ENCODE measurements around the gene CSPG4.
A peak's percentile ranks its signal among the peaks of the same experiment; 100 is the strongest.
"Not testable (repeated sequence)": the region's sequence is repeated elsewhere in the genome, so short reads cannot be mapped to it uniquely, and the experiment has no call there.

CSPG4 gene, protein sequence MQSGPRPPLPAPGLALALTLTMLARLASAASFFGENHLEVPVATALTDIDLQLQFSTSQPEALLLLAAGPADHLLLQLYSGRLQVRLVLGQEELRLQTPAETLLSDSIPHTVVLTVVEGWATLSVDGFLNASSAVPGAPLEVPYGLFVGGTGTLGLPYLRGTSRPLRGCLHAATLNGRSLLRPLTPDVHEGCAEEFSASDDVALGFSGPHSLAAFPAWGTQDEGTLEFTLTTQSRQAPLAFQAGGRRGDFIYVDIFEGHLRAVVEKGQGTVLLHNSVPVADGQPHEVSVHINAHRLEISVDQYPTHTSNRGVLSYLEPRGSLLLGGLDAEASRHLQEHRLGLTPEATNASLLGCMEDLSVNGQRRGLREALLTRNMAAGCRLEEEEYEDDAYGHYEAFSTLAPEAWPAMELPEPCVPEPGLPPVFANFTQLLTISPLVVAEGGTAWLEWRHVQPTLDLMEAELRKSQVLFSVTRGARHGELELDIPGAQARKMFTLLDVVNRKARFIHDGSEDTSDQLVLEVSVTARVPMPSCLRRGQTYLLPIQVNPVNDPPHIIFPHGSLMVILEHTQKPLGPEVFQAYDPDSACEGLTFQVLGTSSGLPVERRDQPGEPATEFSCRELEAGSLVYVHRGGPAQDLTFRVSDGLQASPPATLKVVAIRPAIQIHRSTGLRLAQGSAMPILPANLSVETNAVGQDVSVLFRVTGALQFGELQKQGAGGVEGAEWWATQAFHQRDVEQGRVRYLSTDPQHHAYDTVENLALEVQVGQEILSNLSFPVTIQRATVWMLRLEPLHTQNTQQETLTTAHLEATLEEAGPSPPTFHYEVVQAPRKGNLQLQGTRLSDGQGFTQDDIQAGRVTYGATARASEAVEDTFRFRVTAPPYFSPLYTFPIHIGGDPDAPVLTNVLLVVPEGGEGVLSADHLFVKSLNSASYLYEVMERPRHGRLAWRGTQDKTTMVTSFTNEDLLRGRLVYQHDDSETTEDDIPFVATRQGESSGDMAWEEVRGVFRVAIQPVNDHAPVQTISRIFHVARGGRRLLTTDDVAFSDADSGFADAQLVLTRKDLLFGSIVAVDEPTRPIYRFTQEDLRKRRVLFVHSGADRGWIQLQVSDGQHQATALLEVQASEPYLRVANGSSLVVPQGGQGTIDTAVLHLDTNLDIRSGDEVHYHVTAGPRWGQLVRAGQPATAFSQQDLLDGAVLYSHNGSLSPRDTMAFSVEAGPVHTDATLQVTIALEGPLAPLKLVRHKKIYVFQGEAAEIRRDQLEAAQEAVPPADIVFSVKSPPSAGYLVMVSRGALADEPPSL (N-terminal part only)

DNA sequence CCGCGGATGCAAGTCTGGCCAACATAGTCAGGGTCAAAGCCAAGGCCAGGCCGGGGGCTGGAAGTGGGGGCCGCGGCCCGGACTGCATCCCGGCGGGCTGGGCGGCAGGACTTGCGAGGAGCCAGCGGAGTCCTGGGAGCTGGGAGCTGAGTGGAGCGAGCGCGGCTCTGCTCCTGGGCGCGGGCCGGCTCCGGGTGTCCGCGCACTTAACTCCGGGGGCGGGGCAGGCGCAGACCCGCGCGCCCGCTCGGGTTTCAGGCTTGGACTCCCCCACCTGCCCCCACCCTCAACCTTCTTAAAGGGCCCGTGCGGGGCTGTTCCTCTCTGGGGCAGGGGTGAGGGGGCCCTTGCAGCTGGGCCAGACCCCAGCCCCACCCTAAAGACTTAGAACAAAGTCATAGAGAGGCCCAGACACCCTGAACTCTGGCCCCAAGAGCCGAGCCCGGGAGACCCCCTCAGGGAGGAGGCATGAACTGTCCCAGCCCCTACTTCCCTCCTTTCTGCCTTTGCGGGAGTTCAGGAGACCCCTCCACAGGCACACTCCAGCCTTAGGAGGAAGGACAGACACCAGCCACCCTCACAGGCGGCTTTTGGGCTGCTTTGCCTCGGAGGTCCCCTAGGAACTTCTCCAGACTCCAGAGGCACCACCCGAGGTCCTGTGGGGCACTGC, at the start of gene CSPG4:
Gene CSPG4 (minus strand): TSS at position 181 of the 670 bp plus-strand sequence. CDS start 93 bp downstream, at position 88.
- no peak for DNase-seq

DNA sequence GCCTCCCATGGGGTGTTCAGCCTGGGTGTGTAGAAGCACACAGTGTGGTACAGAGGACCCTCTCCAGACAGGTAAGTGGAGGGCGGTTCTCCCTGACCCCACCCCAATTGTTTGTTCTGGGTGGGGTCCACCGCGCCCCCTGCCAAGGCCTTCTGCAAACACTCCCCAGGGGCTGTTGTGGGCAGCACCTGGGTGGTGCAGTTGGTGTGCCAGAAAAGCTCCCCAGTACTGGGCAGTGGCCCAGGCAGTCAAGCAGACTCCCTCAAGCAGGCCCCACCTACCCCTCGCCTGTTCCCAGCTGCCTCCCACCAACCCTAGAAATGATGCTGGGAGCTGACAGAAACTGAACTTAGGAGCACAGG, 49.7 kb upstream of the CSPG4 start:
- DNase-seq, result not testable (repeated sequence)

DNA sequence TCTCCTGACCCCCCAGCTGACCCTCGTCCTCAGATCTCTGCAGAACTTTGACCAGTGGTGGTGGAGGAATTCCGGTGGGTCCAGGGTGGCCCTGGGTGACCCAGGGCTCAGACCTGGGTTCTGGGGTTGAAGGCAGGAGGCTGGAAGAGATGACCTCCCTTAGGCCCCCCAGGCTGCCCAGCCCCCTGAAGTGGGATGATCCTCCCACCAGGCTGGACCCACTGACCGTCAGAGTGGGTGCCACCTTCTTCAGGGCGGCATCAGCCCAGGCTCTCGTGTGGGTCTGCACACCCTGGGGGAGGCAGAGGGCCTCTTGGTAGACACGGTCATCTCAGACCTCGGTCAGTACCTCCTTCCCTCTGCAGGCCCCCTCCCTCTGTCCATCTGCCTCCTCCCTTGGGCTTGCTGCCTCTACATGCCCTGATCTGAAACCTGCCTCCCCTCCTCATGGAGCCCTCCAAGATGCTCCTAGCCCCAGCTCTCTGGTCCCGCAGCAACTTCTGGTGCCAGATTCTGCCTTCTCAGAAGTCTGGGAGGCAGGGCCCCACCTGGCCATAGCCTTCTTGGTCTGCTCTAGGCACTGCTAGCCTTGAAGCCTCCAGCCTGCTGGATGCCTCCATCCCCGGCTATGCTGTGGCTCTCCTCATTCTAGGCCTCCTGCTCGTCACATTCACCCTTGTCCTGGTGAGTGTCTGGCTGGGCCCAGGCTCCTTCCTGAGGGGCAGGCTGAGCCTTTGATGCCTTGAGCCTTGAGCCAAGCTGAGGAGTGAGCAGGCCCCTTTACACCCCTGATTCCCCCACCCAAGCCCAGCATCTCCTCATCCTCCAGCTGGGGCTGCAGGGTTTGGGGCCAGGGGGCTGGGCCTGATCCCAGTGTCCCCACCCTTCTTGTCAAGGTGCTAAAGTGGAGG, 49.1 kb upstream of the CSPG4 start:
- no peak for DNase-seq

DNA sequence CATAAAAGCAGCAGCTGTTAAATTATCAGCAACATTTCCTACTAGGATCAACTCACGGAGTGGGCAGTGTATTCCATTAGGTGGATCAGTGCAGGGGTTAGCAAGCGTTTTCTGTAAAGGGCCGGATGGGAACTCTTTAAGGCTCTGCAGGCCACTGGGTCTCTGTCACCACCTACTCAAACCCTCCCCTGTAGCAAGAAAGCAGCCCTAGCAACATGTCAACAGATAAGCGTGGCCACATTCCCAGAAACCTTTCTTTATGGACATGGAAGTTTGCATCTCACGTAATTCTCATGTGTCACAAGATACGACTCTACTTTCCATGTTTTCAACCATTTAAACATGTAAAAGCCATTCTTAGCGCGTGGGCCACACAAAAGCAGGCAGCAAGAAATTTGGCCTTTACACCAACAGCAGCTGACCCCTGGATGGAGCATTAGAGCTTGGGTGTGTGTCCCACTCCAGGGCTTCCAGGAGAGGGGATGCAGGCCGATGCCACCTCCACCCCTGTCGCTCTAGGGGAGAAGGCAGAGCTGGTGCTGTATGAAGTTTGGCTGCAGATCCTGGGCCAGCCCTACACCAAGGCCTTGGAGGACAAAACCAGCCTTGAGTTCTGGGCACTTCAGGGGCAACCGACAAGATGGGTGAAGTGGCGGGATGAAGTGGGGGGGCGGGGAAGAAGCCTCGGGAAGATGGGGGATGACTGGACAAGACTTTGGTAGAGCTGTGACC, 48.2 kb upstream of the CSPG4 start:
- DNase-seq, result no peak

DNA sequence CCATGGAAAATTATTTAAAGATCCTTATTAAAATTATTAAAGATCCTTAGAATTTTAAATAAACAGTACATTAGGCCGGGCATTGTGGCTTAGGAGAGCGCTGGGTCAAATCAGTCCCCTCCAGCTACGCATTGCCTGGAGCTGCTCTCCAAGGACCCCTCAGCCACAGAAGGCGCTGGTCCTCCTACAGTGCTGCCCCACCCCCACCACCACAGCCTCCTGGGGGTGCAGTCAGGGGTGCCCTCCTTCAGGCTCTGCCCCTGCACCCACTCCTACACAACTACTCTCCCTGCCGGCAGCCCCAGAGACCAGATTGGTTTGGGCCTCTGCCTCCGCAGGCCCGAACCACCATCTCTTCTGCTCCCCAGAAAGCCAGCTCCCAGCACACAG, 47.5 kb upstream of the CSPG4 start:
- DNase-seq, result not testable (repeated sequence)

DNA sequence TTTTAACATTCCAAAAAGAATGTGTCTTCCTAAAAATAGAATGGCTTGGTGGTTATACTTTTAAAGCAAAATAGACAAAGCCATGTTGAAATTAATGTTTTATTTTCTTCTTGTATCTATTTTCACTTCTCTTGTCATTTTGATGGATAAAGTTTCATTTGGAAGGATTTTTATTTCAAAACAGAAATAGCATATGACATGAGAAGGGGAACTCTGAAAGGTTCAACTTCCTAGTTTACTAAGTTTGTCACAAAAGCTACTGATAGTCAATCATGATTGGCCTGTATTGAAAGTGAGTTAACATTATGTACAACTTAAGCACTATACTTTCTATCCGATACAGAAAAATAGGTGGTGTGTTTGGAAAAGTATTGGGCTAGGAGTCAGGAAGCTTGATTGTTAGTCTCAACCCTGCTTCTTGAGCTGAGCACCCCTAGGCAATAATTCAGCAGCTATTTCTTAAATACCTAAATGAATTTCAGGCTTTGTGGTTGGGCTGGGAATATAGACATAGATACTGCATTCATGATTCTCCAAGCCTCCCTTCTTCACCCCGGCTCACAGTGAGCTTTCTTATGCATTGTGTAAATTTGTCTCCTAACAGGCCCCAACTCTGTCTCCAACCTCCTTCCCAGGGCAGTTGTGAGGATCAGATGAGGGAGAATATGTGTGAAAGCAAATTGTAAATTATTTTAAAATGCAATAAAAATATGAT, 46.9 kb upstream of the CSPG4 start:
- no peak for DNase-seq

DNA sequence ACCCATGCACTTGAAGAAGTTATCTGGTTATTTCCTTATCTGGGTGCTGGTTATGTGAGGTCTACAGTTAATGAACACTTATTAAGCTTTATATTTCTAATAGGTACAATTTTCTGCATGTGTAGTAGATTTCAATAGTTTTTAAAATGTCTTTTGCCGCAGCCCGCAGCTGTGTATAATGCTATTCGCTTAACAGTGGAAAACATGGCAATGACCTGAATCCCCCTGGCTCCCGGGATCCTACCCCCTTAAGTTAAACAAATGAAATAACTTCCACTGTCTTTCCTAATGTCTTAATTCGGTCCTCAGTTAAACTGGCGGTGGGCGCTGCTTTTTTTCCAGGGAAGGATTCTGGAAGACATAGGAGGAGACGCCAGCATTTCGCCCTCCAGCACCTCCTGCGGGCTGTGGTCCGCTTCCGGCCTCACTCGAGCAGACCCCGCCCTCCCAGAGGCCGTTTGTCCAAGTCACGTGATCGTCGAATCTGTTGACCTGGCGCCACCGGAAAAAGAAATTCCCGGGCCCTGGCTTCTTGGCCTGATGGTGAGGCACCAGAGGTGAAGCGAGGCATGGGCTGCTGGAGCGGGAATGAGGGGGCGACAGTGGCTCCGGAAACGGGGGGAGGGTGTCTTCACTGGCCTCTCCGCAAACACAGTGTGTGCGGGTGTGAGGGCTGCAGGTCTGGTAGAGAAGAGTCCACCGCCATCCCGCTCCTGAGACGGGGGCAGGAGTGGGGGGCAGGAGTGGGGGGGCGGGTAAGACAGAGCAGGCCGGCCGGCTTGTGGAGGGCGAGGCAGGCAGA, 45.6 kb upstream of the CSPG4 start:
- DNase-seq, result peak; percentile 84

DNA sequence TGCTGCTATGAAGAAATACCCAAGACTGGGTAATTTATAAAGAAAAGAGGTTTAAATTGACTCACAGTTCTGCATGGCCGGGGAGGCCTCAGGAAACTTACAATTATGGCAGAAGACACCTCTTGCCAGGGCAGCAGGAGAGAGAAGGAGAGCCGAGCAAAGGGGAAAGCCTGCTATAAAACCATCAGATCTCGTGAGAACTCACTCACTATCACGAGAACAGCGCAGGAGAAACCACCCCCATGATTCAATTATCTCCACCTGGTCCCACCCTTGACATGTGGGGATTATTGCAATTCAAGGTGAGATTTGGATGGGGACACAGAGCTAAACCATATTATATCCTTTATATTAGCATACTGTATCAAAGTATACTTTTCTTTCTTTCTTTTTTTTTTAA, 42.2 kb upstream of the CSPG4 start:
- not testable (repeated sequence) for DNase-seq

DNA sequence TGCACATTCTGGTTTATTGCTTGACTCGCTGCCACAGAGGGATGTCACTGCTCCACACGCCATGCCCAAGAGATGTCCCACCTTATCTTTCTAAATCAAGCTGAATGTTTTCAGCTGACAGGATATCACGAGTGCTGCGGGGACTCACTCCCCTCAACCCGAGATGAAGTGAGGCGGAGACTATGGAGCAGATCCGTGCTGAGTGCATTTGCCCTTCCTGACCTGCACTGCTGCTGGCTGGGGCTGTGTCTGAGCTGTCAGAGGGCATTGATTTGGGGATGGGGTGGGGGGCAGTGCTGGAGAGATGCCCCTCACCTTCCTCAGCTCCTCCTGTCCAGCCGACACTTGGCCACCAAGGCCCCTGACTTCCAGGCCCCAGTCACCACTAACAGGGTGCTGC, 40.5 kb upstream of the CSPG4 start:
- DNase-seq, result no peak

DNA sequence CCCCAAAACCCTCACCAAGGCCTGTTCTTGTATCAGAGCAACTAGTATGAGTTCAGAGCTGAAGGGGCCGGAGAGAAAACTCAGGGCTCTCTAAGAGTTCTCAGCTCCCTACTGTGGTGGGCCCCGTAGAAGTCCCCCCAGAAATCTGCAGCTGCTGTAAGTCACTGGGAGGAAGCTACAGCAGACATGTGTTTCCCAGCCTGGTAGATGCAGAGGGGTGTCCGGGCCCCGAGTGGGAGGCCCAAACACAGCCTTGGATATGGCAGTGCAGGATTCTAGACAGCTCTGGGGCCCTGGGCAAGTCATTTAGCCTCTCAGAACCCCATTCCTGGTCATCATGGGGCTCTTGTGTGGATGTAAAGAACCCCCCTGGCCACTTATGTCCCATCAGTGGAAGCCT, 39.2 kb upstream of the CSPG4 start:
- no peak for DNase-seq

DNA sequence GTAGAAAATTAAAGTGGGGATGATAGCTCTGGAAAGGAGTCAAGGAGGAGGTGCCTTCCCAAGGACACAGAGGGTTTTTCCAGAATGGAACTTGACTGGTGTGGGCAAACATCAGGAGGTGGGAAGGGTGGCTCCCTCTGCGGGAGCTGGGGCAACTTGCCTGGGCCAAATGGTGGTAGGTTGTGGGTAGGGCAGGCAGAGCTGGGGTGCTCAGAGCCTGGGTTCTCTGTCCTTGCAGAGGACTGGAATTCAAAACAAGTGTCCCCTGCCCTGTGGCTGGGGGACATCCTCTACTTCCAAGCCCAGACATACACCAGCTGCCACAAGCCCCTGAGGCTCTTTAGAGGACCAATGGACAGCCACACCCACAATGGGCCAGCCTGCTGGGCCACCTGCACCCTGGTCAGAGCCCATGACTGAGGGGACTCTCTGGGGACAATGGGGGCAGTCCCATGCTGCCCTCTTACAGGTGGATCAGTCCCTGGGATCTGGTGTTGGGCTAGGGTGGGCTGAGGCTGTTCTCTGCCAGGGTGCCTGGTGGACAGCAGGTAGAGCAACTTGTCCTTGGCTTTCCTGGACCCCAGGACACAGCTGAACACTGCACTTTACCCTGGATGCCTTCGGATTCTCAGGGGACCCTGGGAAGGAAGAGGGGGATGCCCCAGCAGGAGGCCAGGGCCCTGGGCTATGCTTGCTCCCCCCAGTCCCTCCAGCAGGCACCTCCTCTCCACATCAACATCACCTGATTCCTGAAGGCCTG, 38.6 kb upstream of the CSPG4 start:
- no peak for DNase-seq

DNA sequence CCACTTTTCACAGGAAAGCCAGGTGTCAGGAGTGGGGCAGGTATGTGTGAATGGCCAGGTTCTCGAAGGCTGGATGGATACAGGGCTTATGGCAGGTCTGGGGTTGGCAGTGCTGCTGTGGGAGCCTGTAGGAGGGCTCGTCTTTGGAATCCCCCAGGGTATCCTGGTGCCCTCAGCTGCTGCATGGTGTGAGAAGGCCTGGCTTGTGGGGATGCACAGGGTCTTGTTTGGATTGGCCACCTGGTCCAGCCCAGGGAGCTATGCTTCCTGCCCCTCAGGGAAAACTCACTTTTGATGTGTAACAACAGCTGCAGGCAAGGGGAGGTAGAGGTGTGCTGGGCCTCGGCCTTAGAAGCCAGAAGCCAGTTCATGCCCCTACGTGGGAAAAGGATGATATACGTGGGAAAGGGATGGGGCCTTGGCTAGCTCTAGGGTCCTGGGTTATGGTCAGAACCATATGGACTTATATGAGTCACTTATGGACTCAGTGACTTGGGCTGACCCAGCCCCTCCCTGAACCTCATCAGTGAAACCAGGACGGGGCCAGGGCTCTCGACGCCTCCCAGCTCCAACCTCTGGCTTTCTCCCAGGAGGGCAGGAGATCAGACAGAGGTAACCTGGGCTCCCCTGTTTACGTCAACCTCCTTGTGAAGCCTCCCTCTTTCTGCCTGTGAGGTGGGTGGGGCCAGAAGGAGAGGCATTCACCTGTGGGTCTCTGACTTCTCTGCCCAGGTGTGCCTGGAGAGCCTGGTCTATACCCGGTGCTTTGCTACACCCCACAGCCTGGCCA, 37.8 kb upstream of the CSPG4 start:
- no peak for DNase-seq

DNA sequence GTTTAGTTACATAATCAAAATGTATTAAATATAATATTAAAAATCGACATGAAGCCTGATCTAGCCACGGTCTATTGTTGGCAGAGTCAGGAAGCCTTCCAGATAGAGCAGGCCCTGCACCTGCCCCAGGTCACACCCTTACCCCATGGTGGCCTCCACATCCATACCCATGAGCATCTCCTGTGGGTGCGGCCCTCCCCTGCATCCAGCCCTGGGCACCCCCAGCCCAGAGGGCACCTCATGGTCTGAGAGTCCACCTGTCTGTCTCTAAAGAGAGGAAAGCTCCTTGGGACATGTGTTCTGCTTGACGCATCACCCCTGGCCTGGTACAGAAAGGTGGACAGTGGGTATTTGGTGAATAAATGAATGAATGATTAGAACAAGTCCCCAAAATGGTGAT, 37.2 kb upstream of the CSPG4 start:
- DNase-seq, result no peak

DNA sequence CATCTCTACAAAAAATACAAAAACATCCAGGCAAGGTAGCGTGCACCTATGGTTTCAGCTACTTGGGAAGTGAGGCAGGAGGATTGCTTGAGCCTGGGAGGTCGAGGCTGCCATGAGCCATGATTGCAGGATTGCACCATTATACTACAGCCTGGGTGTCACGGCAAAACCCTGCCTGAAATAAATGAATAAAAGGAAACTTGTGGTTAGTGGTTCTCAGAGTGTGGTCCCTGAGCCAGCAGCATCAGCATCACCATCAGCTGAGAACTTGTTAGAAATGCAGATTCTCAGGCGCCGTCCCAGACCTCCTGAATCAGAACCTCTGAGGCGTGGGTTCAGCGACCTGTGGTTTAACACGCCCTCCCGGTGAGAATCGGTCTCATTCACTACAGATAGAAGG, 36.2 kb upstream of the CSPG4 start:
- DNase-seq, result not testable (repeated sequence)

DNA sequence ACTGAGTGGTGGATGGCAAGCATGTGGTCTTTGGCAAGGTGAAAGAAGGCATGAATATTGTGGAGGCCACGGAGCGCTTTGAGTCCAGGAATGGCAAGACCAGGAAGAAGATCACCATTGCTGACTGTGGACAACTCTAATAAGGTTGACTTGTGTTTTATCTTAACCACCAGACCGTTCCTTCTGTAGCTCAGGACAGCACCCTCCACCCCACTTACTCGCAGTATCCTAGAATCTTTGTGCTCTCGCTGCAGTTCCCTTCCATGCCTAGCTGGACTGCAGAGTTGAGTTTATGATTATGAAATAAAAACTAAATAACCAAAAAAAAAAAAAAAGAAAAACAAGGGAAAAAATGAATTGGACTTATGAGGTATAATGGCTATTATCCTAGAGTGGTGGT, 34.5 kb upstream of the CSPG4 start:
- DNase-seq, result not testable (repeated sequence)

DNA sequence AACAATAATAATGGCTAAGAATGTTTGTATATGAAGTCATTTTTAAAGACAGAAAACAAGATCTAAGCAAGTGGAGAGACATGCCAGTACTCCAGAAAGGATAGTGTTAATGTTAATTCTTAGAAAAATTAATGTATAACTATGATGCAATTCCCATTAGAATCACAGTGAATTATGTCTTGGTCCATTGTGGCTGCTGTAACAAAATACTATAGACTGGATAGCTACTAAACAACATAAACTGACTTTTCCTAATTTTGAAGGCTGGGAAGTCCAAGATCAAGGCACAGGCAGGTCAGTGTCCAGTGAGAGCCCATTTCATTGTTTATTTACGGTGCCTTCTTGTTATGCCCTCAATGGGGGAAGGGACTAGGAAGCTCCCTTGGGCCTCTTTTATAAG, 32.7 kb upstream of the CSPG4 start:
- no peak for DNase-seq

DNA sequence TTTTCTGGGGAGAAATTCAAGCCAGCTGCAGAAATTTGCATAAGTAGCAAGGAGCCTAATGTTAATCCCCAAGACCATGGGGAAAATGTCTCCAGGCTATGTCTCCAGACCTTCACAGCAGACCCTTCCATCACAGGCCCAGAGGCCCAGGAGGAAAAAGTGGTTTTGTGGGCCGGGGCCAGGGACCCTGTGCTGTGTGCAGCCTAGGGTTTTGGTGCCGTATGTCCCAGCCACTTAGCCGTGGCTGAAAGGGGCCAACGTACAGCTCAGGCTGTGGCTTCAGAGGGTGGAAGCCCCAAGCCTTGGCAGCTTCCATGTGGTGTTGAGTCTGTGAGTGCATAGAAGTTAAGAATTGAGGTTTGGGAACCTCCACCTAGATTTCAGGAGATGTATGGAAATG, 29.7 kb upstream of the CSPG4 start:
- not testable (repeated sequence) for DNase-seq

DNA sequence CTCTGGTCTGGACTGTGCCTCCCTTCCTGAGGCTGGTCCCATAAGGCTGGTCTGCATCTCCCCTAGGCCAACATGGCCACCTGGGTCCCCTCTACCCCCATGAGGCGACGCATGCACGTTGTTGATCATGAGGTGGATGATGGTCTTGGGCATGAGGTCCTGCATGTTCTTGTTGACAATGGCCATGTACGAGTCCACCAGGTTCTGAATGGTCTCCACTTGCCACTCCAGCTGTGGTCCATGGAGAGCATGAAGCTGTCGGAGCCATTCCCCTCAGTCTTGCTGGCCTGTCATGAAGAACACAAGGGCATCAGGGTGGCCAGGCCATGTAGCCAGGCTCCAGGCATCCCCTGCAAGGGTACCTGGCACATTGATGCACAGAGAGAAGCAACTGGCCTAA, 27.1 kb upstream of the CSPG4 start:
- DNase-seq, result no peak
